A673 (cell line): ENCODE data around the gene TOPAZ1. TPM values are rescaled to one million over a fixed set of nuclear protein-coding genes. Genes with fewer than 3 reads are reported as not detected.

Experiments used
- BruUV-seq: library from RNA; stranded (reverse); fragments of 400-500 nt; replicated peaks from 2 replicates; lab custom pipeline; 2021; lab: Mats Ljungman, UMichigan
- CTCF ChIA-PET: fragments of 300-600 bp; sonication (Branson Sonifier 250); formaldehyde crosslinking; loops from one replicate; lab custom pipeline; 2022; ENCODE audit warnings: antibody characterized with exemption; lab: Charles Lee
- POLR2A ChIA-PET: fragments of 300-600 bp; sonication (Branson Sonifier 250); formaldehyde crosslinking; loops from one replicate; lab custom pipeline; 2022; ENCODE audit warnings: antibody characterized with exemption; ENCODE audit not compliant: low non-redundant PET; lab: Charles Lee
- DNase-seq: peaks from one replicate; pipeline ENCODE4 v3.0.0-alpha.2; 2015; ENCODE audit warnings: low spot score
- H3K27ac ChIP-seq: fragments of 200-600 bp; sonication (generic); 2 replicates; pipeline ENCODE4 v1.5.1; 2016; ENCODE audit warnings: mixed run types, low read depth, mild to moderate bottlenecking, mixed read lengths, antibody characterized with exemption, low read length; ENCODE audit not compliant: poor library complexity, severe bottlenecking
- H3K27me3 ChIP-seq: fragments of 200-600 bp; sonication (generic); replicated peaks from 2 replicates; pipeline ENCODE4 v1.6.1; 2017; ENCODE audit warnings: mixed run types, low read depth, mild to moderate bottlenecking, mixed read lengths, antibody characterized with exemption, low read length; ENCODE audit not compliant: insufficient read depth, poor library complexity
- H3K36me3 ChIP-seq: fragments of 200-600 bp; sonication (generic); 2 replicates; pipeline ENCODE4 v1.6.1; 2016; ENCODE audit warnings: mixed run types, mild to moderate bottlenecking, mixed read lengths, antibody characterized with exemption, low read length; ENCODE audit not compliant: insufficient read depth, poor library complexity, severe bottlenecking
- H3K4me1 ChIP-seq: fragments of 200-600 bp; sonication (generic); 2 replicates; pipeline ENCODE4 v1.6.1; 2017; ENCODE audit warnings: mixed run types, mild to moderate bottlenecking, mixed read lengths, antibody characterized with exemption, low read length; ENCODE audit not compliant: insufficient read depth, poor library complexity, severe bottlenecking
- H3K4me3 ChIP-seq: fragments of 200-600 bp; sonication (generic); 2 replicates; pipeline ENCODE4 v1.5.1; 2016; ENCODE audit warnings: low read depth, mixed run types, mild to moderate bottlenecking, mixed read lengths, low read length; ENCODE audit not compliant: poor library complexity, severe bottlenecking
- H3K9me3 ChIP-seq: fragments of 200-600 bp; sonication (generic); 2 replicates; pipeline ENCODE4 v1.6.1; 2016; ENCODE audit warnings: mixed run types, low read depth, mild to moderate bottlenecking, mixed read lengths, antibody characterized with exemption, low read length; ENCODE audit not compliant: poor library complexity, severe bottlenecking
- EZH2 ChIP-seq: fragments of 200-600 bp; sonication (generic); IDR thresholded peaks from 2 replicates; pipeline ENCODE4 v1.6.1; 2017; ENCODE audit warnings: borderline replicate concordance, low read depth, mild to moderate bottlenecking, mixed read lengths, antibody characterized with exemption, low read length; ENCODE audit not compliant: poor library complexity, severe bottlenecking
- intact Hi-C: fragments of 100-400 bp; cut with micrococcal nuclease; formaldehyde crosslinking; loops from one replicate; pipeline ENCODE4 v1.10.0; 2022; ENCODE audit not compliant: unreplicated experiment
- total RNA-seq: library from RNA; stranded (reverse); gene quantifications from 2 replicates; pipeline ENCODE4 v1.2.3, GENCODE V29; 2021
- TF ChIP-seq, protein P1 (sequence below): fragments of 300-800, 200-600 bp; sonication (generic); conservative IDR thresholded peaks from 2 replicates; pipeline ENCODE4 v1.5.1; 2017; ENCODE audit warnings: low read depth, mild to moderate bottlenecking, antibody characterized with exemption, low read length, moderate library complexity, mixed read lengths

The TOPAZ1 gene
- total RNA-seq, 1 experiment from 2014 or later, result not detected

DNA sequence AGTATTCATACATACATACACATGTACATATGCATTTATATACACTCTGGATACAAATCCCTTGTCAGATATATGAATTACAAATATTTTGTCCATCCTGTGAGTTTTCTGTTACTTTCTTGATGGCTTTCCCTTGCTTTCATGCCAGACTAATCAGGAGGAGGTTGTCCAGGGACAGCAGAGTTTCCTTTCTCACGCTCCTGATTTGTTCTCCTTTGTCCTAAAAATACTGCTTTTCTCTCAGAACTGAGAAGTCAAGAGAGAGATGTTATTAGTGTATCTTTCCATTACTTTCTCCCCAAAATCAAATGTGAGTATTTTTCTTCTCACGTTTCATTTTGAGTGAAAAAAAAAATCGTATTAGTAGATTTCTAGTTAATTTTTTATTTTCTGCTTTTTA, 84.8 kb downstream of the TOPAZ1 start:
- BruUV-seq, result no TSS peak
- intact Hi-C loops, result no loop called here
- ChIA-PET POLR2A (no interaction called here), CTCF (no interaction called here)
- no peak for DNase-seq
- Histone ChIP-seq H3K36me3 (no peaks in the 10 kb centered on the region), H3K4me1 (no peaks in the 10 kb centered on the region), H3K27me3 (no peaks in the 10 kb centered on the region), H3K9me3 (no peaks in the 10 kb centered on the region), H3K4me3 (no peak overlapping the region), H3K27ac (no peak overlapping the region)
- TF ChIP-seq, protein P1, sequence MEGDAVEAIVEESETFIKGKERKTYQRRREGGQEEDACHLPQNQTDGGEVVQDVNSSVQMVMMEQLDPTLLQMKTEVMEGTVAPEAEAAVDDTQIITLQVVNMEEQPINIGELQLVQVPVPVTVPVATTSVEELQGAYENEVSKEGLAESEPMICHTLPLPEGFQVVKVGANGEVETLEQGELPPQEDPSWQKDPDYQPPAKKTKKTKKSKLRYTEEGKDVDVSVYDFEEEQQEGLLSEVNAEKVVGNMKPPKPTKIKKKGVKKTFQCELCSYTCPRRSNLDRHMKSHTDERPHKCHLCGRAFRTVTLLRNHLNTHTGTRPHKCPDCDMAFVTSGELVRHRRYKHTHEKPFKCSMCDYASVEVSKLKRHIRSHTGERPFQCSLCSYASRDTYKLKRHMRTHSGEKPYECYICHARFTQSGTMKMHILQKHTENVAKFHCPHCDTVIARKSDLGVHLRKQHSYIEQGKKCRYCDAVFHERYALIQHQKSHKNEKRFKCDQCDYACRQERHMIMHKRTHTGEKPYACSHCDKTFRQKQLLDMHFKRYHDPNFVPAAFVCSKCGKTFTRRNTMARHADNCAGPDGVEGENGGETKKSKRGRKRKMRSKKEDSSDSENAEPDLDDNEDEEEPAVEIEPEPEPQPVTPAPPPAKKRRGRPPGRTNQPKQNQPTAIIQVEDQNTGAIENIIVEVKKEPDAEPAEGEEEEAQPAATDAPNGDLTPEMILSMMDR, result no peak

GRCh38 chr3:44329946-44330345, 88.3 kb downstream of the TOPAZ1 start:
- H3K4me3 ChIP-seq, result no peak overlapping the region
- H3K36me3 ChIP-seq, result no peaks in the 10 kb centered on the region
- DNase-seq, result no peak
- ChIA-PET CTCF (no interaction called here), POLR2A (no interaction called here)
- H3K4me1 ChIP-seq, result no peaks in the 10 kb centered on the region
- intact Hi-C loops, result no loop called here
- no TSS peak for BruUV-seq
- no peak overlapping the region for H3K27ac ChIP-seq
- no peaks in the 10 kb centered on the region for H3K27me3 ChIP-seq
- TF ChIP-seq, protein P1, result no peak
- no peak for TF ChIP-seq EZH2
- no peaks in the 10 kb centered on the region for H3K9me3 ChIP-seq

DNA sequence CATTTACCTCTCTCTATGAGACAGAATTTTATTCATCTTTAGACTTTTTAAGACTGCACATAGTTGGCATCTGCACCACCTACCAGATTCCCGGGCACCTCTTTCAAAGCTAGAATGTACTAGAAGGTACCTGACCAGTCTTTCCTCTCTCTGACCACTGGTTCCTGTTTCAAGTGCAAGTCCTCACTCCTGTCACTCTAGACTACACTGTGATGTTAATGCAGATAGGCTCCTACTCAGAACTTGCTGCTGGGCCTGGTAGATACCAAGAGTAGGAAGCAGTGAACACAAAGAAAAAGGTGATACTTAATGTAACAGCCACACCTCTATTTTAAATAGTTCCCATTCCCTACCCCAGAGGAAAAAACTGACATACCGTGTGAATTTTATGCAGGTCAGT, 88.8 kb downstream of the TOPAZ1 start:
- CTCF ChIA-PET, result no interaction called here
- no peak for DNase-seq
- TF ChIP-seq, protein P1, result no peak
- no peak for TF ChIP-seq EZH2
- no peaks in the 10 kb centered on the region for H3K27me3 ChIP-seq
- H3K4me1 ChIP-seq, result no peaks in the 10 kb centered on the region
- POLR2A ChIA-PET, result no interaction called here
- no peaks in the 10 kb centered on the region for H3K9me3 ChIP-seq
- H3K4me3 ChIP-seq, result no peak overlapping the region
- H3K27ac ChIP-seq, result no peak overlapping the region
- H3K36me3 ChIP-seq, result no peaks in the 10 kb centered on the region
- intact Hi-C loops, result no loop called here
- BruUV-seq, result no TSS peak
